Activated CD4-positive, alpha-beta T cell treated with anti-CD3 and anti-CD28 coated beads, Interleukin-2, Interleukin-6, amounts not matched to agents 100 ng/mL and 50 ng/mL, durations not matched to agents 16 hours and 8 hours (primary cell): ENCODE measurements around the gene ZNF133.
A peak's percentile ranks its signal among the peaks of the same experiment; 100 is the strongest.
"Not testable (repeated sequence)": the region's sequence is repeated elsewhere in the genome, so short reads cannot be mapped to it uniquely, and the experiment has no call there.

Experiments
- DNase-seq: peaks from one replicate; pipeline ENCODE4 v3.0.0-alpha.2; 2020

ZNF133 gene

DNA sequence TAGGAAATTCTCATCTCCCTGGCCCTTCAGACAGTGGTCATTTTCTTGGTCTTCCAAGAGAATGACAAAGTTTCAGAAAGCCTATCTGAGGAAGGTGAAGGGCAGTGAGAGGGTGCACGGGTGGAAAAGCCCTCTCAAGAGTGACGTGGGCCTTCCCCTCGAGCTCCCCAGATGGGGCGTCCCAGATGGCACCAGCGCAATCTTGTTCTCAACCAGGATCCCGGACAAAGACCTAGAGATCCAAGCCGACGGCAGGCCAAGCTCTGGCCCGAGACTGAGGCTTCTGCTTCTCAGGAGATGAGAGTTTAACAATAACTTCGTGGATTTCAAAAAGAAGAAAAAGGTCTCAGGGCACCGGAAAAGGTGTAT is 797 bp upstream of the ZNF133 start:
- DNase-seq = no peak

- DNase-seq = peak; percentile 3
Measured at GRCh38 chr20:18288749-18289267, 481 bp downstream of the ZNF133 start.

DNA sequence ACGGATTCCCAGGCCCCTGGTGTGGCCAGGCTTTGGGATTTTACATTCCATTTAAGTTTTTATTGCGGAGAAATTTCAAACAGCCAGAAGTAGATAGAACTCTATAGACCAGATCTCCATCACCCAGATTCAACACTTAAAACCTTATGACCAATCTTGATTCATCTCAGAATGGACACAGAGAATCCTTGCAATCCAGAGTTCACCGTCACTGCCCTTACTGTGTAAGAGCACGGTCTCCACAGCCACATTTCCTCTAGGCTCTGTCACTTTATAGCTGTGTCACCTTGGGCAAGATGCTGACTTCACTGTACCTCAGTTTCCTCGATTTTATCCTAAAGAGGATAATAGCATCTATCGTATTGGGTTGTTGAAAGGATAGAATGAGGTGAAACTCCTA is 979 bp downstream of the ZNF133 start:
- DNase-seq = no peak

DNA sequence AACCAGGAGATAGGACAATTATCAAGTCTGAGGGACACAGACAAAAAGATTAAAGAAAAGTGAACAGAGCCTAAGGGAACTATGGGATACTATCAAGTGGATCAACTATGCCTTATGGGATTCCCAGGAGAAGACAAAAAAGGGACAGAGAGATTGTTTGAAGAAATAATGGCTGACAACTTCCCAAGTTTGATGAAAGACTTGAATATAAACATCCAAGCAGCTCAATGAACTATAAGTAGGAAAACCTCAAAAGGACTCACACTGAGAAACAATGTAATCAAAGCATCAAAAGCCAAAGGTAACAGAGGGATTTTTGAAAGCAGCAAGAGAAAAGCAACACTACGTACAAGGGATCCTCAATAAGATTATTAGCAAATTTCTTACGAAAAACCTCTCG is 11.0 kb downstream of the ZNF133 start:
- DNase-seq = no peak

GRCh38 chr20:18304618-18305017 is 16.3 kb downstream of the ZNF133 start:
- no peak for DNase-seq

DNA sequence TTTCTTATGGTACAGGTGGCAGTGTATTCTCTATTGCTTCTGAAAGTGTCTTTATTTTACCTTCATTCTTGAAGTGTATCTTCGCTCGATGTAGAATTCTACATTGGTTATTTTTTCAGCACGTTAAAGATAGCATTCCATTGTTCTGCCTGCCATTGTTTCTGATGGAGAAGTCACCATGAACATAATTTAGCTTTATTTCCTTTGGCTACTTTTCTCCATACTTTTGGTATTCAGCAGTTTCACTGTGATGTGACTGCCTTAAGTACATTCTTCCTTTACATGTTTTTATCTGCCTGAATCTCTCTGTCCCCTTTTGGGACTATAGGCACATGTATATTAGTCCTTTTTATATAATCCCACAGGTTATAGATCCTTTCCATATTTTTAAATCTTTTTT is 19.0 kb downstream of the ZNF133 start:
- no peak for DNase-seq

DNA sequence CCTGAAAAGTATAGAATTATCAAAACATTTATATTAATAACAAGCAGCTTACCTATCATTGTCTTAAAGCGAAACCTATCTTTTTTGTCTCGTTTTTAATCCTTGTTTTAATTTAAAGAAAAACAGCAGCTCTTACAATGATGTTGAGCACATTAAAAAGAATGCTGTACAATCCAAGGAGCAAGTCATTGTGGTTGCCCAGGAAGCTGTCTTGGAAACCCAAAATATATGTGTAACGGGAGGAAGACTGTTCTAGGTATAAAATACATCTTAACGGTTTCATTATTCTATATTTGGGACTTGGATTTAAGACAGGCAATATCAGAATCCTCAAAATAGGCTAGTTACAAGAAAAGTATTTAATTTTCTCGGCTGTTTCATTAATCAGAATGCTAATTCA is 21.7 kb downstream of the ZNF133 start:
- DNase-seq = no peak

DNA sequence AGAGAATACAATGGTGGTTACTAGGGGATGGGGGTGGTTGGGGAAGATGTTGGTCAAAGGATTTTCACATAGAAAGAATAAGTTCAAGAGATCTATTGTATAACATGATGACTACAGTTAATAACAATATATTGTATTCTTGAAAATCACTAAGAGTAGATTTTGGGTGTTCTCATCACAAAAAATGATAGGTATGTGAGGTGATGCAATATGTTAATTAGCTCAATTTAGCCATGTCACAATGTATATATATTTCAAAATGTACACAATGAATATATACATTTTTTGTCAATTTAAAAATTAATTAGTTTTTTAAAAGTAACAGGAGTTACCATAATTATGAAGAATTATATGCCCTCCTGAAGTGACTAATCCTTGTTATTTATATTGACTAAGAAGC is 22.3 kb downstream of the ZNF133 start:
- no peak for DNase-seq

GRCh38 chr20:18312723-18313122 is 24.4 kb downstream of the ZNF133 start:
- no peak for DNase-seq

- DNase-seq = no peak
Measured at GRCh38 chr20:18313411-18313810, 25.1 kb downstream of the ZNF133 start.

DNA sequence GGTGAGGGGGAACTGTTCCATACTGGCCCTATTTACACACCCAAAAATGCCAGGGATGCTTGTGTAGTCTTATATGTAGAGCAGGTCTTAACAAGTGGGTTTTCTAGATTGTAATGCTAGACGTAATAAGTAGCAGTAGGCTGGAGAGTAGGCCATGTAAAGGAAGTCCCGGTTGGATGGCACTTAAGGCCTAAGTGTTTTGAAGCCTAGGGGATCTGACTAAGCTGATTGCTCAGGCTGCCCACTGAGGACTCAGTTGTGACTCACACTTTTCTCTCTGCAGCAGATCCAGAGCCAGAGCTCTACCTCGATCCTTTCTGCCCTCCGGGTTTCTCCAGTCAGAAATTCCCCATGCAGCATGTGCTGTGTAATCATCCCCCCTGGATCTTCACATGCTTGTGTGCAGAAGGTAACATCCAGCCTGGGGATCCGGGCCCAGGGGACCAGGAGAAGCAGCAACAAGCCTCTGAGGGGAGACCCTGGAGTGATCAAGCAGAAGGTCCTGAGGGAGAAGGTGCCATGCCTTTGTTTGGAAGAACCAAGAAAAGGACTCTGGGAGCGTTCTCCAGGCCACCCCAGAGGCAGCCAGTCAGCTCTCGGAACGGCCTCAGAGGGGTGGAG is 26.6 kb downstream of the ZNF133 start:
- DNase-seq = no peak

DNA sequence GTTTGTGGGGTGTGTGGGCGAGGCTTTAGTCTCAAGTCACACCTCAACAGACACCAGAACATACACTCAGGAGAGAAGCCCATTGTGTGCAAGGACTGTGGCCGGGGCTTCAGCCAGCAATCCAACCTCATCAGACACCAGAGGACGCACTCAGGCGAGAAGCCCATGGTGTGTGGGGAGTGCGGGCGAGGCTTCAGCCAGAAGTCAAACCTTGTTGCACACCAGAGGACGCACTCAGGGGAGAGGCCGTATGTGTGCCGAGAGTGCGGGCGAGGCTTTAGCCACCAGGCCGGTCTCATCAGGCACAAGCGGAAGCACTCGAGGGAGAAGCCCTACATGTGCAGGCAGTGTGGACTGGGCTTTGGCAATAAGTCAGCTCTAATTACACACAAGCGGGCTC is 27.8 kb downstream of the ZNF133 start:
- DNase-seq = no peak

DNA sequence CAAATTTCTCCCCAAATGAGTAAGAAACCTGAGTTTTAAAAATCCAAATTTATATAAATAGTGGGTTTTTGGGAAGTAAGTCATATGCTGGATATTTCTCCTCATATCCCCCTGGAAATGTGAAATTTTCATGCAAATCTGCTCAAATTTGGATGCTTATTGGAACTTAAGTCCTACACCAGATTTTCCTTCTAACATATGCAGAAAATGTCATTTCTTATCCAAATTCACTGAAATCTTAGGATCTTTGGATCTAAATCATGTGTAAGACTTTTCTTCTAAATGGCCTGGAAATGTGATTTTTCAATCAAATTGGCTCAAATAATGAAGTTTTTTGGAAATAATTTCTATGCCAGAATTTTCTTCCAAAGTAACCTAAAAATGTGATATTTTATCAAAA is 33.0 kb downstream of the ZNF133 start:
- DNase-seq = no peak

GRCh38 chr20:18321976-18322950 is 33.9 kb downstream of the ZNF133 start:
- DNase-seq = no peak

GRCh38 chr20:18323705-18324104 is 35.4 kb downstream of the ZNF133 start:
- DNase-seq = no peak

DNA sequence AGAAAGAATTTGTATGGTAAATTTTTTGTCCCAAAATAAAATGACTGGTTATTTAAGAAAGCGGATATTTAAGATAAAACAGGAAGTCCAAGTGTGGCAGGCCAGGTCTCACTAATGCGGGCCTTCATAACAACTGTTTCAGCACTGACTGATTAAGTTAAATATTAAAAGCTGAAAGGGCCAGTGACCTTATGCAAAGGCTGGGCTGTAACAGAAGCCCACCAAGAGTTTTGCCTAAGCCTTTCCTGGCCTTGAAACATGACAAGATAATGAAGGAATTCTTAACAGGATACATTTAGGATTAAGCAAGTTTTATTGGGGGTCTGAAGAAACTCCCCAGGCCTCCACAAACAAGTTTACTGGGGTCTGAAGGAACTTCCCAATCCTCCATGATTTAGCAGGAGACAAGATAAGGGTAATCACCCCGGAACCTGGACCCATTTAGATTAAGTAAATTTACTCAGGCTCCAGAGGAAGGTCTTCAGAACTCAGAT is 36.3 kb downstream of the ZNF133 start:
- no peak for DNase-seq

- no peak for DNase-seq
Measured at GRCh38 chr20:18326990-18327389, 38.7 kb downstream of the ZNF133 start.

GRCh38 chr20:18331694-18332093 is 43.4 kb downstream of the ZNF133 start:
- DNase-seq = no peak

DNA sequence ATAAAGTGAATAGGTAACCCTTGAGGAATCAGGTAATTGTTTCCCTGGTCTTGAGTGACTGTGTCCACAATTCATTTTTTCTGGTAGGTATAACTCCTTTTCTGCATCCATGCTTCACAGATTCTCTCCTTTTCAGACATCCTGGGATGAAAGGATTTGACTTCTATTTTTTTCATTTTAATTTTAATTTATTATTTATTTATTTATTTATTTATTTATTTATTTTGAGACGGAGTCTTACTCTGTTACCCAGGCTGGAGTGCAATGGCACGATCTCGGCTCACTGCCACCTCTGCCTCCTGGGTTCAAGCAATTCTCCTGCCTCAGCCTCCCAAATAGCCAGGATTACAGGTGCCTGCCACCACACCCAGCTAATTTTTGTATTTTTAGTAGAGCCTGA is 61.4 kb downstream of the ZNF133 start:
- DNase-seq = not testable (repeated sequence)

GRCh38 chr20:18359854-18360253 is 71.5 kb downstream of the ZNF133 start:
- no peak for DNase-seq

DNA sequence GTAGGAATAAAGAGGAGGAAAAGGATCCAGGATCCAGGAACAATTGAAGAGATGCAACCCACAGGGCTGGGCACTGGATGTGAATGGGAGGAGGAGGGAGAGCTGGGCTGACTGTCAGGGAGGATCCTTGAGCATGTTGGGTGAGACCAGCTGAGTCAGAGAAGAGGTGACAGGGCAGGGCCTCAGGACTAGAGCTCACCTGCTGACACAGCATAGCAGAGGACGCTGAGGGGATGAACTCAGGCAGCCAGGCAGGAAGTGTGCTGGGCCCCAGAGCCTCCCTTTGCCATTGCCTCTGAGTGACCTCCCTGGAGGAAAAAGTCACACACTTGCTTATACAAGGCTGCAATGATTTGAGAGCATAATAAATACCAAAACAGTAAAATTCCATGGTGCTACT is 72.3 kb downstream of the ZNF133 start:
- peak; percentile 10 for DNase-seq

- no peak for DNase-seq
Measured at GRCh38 chr20:18361678-18362077, 73.4 kb downstream of the ZNF133 start.

GRCh38 chr20:18362916-18363315 is 74.6 kb downstream of the ZNF133 start:
- DNase-seq = no peak

GRCh38 chr20:18363708-18364107 is 75.4 kb downstream of the ZNF133 start:
- DNase-seq = no peak
